ENCODE data around the gene TRIM28. TPM values are rescaled to one million over a fixed set of nuclear protein-coding genes. Genes with fewer than 3 reads are reported as not detected.

TRIM28 gene
- total RNA-seq, 1 donor from 2014 or later = 1,000 TPM

DNA sequence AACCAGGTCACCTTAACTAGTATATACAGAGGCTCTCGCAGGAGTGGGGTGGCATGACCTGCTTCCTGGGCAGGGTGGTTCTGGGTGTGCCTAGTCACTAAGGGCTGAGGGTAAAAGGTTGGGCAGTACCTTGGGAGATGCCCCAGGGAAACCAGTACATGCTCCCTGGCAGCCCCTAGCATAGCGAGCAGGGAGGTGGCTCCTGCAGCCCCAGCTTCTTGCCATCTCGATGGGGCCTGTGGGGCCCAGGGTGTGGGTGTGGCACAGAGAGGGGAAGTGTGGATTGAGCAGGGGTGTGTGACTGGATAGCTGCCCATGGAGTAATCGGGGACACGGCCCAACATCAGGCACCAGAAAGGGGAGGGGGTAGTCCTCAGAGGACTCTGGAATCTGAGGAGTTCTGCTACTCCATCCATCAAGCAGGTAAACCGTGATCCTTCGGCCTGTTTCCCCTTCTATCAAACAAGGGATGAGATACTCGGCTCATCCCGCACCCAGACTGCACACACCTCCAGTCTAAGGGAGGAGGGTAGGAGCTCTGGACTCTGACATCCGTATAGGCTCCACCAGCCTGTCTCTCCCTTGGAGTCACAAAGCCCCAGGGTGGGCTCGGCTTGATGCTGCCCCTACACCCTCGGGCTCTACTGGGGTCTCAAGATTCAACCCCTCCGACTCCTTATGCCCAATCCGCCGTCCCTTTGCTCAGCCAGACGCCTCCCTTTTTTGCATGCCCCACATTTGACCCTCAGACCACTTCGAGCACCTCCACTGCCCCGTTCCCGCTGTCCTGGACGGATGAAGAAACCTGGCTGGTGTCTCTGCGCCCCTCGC is 25.4 kb upstream of the TRIM28 start:
- Mint-ChIP-seq H3K4me1 (peaks cover 44% of the 10 kb centered on the region), H3K27ac (ENCODE audit: unreplicated experiment) (peak overlapping the region; percentile 100), H3K36me3 (ENCODE audit: low read depth) (peaks cover 9% of the 10 kb centered on the region), H3K9me3 (no peaks in the 10 kb centered on the region), H3K4me3 (peak overlapping the region; percentile 99), H3K27me3 (ENCODE audit: low read depth) (peaks cover 3% of the 10 kb centered on the region)
- no peak for DNase-seq (ENCODE audit: low read depth, low spot score)
- TF ChIP-seq CTCF (conservative IDR thresholded peaks at IDR 0.05) = no peak

GRCh38 chr19:58519087-58519354 is 24.8 kb upstream of the TRIM28 start:
- Mint-ChIP-seq H3K36me3 (ENCODE audit: low read depth) (peaks cover 9% of the 10 kb centered on the region), H3K27ac (ENCODE audit: unreplicated experiment) (peak overlapping the region; percentile 100), H3K4me1 (peaks cover 43% of the 10 kb centered on the region), H3K4me3 (peak overlapping the region; percentile 99), H3K27me3 (ENCODE audit: low read depth) (peaks cover 3% of the 10 kb centered on the region), H3K9me3 (no peaks in the 10 kb centered on the region)
- TF ChIP-seq CTCF (conservative IDR thresholded peaks at IDR 0.05) = peak; percentile 51
- peak; percentile 61 for DNase-seq (ENCODE audit: low read depth, low spot score)

DNA sequence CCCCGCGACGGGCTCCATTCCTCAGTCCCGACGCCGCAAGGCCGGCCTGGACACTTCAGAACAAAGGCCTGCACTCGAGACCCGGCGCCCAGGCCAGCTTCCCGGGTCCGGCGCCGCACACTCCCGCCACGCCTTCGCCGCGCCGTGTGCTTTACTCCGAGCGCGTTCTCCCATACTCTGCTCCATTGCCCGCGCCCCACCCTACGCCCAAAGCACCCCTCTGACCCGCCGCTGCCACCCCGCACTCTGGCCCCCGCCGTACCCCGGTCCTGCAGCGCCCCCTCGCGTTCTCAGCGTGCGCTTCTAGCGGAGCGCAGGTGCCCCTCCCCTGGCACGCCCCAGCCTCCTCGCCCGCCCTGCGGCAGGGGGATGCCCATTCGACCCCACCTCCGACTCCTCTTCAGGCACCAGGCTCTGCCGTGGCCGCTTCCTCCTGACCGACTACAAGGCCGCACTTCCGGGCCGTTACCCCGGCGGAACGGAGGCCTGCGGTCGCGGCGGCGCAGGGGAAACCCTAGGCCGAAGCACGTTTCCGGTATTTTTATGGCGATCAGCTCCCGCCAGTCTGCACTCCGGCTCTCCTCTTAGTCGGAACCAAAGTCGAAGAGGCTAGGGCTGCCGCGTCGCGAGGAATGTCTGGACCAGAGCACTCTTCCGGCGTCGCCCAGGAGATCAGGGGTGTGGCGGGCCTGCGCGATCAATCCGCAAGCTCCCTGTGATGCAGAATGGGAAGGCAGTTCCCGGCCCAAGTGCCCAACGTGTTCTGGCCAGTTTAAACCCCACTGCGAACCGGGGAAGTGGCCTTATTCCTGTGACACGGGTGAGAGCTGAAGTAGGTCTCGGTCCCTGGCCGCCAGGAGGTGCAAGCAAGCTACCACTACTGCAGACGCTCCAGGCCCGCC is 24.3 kb upstream of the TRIM28 start, which contains the start of gene ZBTB45:
Gene ZBTB45 (minus strand): TSS at position 456 of the 902 bp plus-strand sequence. CDS start 2,137 bp downstream, outside the sequence.
- H3K27ac Mint-ChIP-seq (ENCODE audit: unreplicated experiment) = peak within 1 kb of the TSS; percentile 100
- H3K9me3 Mint-ChIP-seq = no peaks in the 10 kb centered on the region
- H3K4me1 Mint-ChIP-seq = peaks cover 38% of the 10 kb centered on the region
- H3K4me3 Mint-ChIP-seq = peak within 1 kb of the TSS; percentile 99
- peak; percentile 66 for TF ChIP-seq CTCF (conservative IDR thresholded peaks at IDR 0.05)
- H3K36me3 Mint-ChIP-seq (ENCODE audit: low read depth) = peaks cover 9% of the 10 kb centered on the region
- peaks cover 3% of the 10 kb centered on the region for H3K27me3 Mint-ChIP-seq (ENCODE audit: low read depth)
- peak; percentile 87 for DNase-seq (ENCODE audit: low read depth, low spot score)

GRCh38 chr19:58520257-58520599 is 23.6 kb upstream of the TRIM28 start:
- H3K27me3 Mint-ChIP-seq (ENCODE audit: low read depth) = peaks cover 3% of the 10 kb centered on the region

More at GRCh38 chr19:58520257-58520599, 23.6 kb upstream of the TRIM28 start:
- no peak for DNase-seq (ENCODE audit: low read depth, low spot score)
- H3K36me3 Mint-ChIP-seq (ENCODE audit: low read depth) = peaks cover 9% of the 10 kb centered on the region
- peaks cover 37% of the 10 kb centered on the region for H3K4me1 Mint-ChIP-seq
- H3K9me3 Mint-ChIP-seq = no peaks in the 10 kb centered on the region
- H3K4me3 Mint-ChIP-seq = peak overlapping the region; percentile 99
- TF ChIP-seq CTCF (conservative IDR thresholded peaks at IDR 0.05) = no peak
- H3K27ac Mint-ChIP-seq (ENCODE audit: unreplicated experiment) = peak overlapping the region; percentile 100

All from neural crest cell (in vitro differentiated cells).